HG03108 (cell line): Measurements from ENCODE around the gene SHCBP1.
A peak's percentile ranks its signal among the peaks of the same experiment; 100 is the strongest.
"Not testable (repeated sequence)": the region's sequence is repeated elsewhere in the genome, so short reads cannot be mapped to it uniquely, and the experiment has no call there.

Source experiments
- ATAC-seq: cut with Tn5 transposase; IDR thresholded peaks from one replicate; pipeline ENCODE4 v1.9.1; 2021; ENCODE audit warnings: moderate library complexity; ENCODE audit not compliant: unreplicated experiment

Gene SHCBP1, protein sequence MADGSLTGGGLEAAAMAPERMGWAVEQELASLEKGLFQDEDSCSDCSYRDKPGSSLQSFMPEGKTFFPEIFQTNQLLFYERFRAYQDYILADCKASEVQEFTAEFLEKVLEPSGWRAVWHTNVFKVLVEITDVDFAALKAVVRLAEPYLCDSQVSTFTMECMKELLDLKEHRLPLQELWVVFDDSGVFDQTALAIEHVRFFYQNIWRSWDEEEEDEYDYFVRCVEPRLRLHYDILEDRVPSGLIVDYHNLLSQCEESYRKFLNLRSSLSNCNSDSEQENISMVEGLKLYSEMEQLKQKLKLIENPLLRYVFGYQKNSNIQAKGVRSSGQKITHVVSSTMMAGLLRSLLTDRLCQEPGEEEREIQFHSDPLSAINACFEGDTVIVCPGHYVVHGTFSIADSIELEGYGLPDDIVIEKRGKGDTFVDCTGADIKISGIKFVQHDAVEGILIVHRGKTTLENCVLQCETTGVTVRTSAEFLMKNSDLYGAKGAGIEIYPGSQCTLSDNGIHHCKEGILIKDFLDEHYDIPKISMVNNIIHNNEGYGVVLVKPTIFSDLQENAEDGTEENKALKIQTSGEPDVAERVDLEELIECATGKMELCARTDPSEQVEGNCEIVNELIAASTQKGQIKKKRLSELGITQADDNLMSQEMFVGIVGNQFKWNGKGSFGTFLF

DNA sequence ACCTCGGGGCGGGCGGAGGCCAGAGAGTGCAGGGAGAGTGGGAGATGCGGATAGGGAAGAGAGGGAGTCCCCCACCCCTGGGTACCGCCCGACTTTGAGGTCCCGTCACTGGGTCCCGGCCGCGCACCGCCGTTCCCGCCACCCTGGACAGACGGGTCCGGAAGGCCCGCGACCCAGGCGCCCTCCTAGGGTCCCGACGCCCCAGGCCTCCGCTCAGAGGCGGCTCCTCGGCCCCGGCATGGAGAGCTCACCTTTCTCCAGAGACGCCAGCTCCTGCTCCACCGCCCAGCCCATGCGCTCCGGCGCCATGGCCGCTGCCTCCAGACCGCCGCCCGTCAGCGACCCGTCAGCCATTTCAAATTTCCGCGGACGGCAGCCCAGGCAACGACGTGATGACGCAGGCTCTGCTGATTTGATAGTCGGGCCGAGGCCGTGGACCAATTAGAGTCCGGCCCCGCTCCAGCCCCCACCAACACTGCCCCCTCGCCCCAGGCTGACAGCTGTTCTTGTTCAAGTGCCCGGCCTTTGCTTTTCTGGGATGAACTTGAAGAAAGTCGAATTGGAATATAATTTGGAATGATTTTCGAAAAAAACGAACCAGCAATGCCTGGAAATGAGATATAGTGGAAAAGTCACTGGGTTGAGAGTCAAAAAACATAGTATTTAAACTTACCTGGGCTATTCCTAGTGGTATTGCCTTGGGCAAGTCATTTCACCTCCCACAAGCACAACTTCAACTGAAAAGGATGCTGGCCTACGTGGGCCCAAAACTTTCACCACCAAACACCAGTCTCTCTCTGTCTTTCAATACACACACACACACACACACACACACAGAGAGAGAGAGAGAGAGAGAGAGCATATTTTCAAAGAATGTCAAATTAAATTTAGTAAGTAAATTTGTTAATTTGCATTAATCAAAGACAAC, at the start of gene SHCBP1:
TSS of gene SHCBP1 (minus strand) at position 374 of the 928 bp plus-strand sequence. CDS start at position 354, 20 bp downstream.
- ATAC-seq: peak; percentile 89

DNA sequence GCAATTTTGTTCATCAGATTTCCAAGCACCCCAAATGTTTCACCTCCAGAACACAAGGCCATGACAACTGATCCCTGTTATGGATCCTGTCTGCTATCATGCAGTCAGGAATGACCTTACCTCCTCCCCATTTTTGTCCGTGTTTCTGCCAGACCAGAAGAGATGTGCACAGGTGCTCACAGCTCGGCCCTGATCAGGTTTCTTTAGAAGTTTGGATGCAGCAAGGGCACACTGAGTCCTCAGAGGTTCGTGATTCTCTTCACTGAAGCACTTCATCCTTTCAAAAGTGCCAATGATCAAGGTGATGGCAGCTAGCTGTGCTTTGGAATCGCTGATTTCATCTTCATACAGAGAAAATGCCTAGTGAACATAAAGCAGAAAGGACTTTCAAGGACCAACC, 40.9 kb upstream of the SHCBP1 start:
- ATAC-seq: no peak

DNA sequence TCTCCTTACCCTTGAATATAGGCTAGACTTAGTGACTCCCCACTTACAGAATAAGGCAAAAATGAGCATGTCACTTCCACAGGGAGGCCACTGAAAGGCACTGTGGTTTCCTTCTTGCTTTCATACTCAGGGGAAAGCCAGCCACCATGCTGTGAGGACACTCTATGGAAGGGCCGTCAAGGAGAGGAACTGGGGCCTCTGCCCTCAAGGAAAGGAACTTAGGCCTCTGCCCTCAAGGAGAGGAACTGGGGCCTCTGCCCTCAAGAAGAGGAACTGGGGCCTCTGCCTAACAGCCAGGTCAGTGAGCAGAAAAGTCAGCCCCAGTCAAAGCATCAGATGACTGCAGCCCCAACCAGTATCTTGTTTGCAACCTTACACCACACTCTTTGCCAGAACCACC, 37.7 kb upstream of the SHCBP1 start:
- ATAC-seq: peak; percentile 98

DNA sequence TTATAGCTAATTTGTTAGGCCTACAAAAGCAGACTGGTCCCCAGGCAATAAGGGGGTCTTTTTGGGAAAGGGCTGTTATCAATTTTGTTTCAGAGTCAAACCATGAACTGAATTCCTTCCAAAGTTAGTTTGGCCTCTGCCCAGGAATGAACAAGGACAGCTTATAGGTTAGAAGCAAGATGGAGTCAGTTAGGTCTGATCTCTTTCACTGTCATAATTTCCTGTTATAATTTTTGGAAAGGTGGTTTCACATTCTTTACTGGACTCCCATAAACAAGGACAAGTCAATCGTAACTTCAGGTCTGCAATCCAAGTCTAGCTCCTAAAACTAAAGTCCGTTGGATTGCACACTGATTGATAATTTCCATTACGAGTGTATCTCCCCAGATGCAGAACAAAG, 30.1 kb upstream of the SHCBP1 start:
- no peak for ATAC-seq

DNA sequence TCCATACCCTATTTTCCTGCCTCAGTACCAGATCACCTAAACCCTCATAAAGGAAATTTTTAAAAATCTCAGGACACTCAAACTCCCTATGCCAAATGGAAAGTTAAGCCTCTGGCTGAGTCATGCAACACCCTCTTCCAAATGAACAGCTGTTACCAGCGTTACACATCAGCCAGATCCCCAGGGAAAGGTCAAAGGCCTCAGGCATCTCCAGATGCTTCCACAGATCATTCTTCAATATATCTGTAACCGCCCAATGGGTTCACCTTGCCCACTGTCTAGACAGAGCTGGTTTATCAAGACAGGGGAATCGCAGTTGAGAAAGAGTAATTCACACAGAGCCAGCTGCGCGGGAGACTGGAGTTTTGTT, 29.1 kb upstream of the SHCBP1 start:
- ATAC-seq: no peak

DNA sequence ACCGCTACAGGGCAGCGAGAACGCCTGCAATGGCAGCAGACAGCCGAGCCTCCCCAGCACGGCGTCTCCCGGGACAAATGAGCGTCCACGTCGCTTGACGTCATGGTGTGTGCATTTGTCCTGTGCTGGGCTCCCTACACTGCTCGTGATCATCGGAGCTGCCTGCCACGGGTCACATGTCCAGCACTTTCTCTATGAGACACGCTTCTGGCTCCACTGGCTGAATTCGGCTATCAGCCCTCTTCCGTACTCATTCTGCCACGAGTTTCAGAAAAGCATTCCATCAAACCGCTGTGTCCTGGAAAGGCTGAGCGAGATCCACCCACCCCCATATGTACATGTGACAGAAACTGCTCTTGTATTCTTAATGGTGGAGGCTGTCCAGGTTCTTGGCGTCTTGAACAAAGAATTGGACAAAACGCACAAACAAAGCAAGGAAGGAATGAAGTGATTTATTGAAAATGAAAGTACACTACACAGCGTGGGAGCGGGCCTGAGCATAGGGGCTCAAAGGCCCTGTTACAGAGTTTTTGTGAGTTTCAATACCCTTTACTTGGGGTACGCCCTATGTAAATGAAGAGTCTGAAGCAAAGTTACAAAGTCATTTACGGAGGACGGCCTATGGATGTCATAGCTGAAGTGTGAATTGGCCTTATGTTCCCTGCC, 28.5 kb upstream of the SHCBP1 start:
- no peak for ATAC-seq

DNA sequence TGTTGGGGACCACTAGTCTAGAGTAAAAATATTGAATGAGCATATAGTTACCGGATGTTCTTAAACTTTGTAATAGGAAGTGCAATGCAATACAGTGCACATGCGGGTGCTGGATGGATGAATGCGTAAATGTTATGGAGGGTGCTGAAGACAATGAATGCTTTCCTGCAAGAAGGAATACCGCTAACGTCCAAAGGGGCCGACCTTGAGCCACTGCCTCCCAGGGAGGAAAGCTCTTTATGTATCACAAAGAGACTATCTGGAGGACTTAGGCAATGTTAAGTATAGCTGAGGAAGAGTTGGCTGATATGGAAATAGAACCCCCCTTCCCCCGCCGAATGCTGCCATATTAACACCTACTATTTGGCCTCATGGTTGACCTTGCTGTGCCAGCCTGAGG, 27.5 kb upstream of the SHCBP1 start:
- no peak for ATAC-seq

DNA sequence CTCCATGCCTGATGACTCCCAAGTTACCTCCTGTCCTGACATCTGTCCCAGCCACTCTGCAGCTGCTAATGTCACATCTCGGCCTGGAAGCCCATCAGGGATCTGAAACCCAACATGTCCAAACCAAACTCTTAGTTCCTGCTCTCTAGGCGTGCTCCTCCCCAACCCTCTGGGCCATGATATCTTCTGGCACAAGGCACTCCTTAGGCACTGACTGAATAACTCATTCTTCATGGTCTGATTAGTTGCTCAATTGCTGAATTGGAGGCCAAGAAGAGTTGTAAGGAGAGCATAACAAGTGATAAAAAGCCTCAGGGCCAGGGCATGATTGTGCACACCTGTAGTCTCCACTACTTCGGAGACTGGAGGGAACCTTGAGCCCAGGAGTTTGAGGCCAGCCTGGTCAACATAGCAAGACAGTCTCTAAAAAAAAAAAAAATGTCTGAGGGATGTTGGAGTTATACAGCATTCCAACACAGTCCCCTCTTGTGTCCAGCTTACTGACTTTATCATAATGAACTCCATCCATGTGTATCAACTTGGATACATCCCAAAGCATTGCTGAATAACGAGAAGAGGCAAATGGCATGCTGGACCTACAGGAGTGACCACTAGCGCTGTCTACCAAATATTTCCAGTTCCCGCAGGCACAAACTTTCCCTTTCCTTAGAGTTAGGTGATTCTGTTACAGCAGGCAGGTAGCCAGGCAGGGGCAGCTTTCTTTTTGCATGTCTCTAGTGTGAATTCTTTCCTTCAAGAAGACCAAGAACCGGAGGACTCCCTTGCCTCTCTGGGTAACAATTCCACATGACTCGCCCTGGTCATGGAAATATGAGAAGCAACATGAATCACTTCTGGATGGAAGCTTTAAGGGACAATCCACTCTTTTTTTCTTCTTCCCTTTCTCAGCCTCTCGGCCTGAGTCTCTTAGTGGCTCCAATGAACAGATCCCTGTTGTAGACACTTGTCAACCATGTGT, 18.1 kb upstream of the SHCBP1 start:
- no peak for ATAC-seq

DNA sequence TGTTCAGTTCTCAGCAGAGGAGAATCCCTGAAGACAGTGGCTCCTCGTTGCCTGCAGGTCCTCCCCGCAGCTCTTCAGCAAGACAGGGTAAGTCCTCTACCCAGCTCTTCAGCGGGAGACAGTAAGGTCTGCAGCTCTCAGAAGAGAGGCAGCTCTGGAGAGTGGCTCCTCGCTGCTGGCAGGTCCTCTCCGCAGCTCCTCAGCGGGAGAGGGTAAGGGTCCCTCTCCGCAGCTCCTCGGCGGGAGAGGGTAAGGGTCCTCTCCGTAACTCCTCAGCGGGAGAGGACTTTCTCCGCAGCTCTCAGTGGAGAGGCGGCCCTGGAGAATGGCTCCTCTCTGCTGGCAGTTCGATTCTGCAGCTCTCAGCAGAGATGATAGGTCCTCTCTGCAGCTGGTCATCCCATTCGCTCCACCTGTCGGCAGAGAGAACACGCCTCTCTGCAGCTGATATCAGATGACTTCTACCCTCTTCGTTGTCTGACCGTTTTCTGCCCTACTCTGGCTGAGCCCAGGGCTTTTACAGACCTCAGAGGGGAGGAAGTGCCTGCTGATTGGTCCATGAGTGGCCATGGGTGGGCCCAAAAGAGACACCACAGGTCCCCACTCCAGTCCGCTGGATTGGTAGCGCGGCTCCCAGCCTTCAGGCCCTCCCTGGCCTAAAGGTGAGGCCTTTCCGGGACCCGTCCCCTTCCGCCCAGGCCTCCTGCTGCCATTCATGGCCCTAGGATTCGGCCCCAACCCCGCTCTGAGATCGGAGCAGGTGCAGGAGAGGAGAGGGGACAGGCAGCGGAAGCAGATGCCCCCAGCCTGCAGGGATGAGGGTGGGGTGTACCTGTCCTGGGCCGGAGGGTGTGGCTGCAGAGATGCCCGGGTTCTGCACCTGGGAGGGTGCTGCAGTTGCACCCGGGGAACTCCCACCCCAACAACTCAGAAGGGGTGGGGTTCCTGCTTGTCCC, 11.9 kb upstream of the SHCBP1 start:
- no peak for ATAC-seq

DNA sequence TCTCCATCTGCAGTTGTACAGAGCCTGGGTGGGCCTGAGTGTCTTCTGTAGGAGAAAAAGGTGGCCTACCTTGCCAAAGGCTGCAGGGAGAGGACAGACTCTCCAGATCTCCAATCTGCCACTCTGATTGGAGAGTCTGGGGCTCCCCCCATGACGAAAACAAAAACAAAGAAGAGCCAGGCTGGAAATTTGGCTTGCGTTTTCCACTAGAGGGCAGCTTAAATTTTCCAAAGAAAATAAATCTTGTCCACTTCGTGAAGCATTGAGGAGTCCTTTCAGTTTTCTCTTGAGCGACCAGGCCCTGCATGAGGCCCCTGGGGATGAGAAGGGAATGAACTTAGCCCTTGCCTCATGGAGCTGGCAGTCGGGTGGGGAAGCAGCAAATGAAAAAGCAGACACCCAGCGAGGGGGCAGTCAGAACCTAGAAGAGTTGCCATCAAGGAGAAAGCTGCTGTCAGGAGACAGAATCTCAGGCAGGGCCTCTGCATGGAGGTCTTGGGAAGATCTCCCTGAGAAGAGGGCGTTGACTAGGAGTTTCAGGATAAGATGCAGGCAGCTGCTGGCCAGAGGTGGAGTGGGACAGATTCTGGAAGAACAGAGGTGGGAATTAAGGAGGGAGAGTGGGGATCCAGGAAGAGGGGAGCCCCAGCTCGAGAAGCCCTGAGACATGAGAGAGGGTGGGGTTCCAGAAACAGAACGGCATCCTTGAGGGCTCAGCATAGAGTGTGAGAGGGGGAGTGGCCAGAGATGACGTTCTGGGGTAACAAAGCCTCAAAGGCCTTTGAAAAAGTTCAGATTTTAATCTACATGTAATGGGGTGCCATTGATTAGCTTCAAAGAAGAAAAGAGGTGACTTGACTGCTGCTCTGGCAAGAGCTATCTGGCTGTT, 8.4 kb upstream of the SHCBP1 start:
- ATAC-seq: no peak

DNA sequence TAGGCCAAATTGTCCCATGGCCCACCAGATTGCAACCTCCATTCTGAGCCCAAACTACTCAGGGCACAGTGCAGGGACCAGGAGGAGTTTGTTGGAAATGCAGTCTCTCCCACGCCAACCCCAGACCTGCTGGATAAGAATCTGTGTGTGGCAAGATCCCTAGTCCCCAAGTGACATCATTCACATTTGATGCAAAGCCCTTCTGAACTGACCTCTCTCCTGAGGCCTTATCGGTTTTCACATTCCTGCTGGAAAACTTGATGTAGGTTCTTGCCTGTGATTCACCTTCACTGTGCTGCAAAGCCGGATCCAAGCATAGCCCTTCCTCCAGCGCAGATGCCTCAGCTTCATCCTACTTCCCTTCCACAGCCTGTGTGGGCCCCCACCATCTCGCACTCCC, 6.6 kb upstream of the SHCBP1 start:
- no peak for ATAC-seq

DNA sequence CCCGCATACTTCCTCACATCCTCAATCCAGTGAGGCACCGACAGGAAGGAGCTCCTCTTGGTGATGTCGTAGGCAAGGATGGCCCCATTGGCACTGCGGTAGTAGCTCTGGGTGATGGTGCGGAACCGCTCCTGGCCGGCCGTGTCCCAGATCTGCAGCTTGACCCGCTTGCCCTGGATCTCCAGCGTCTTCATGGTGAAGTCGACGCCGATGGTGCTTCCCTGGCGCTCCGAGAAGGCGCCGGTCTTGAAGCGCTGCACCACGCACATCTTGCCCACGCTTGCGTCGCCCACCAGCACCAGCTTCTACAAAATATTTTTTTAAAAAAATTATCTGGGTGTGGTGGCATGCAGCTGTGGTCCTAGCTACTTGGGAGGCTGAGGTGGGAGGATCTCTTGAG, 5.5 kb upstream of the SHCBP1 start:
- not testable (repeated sequence) for ATAC-seq

DNA sequence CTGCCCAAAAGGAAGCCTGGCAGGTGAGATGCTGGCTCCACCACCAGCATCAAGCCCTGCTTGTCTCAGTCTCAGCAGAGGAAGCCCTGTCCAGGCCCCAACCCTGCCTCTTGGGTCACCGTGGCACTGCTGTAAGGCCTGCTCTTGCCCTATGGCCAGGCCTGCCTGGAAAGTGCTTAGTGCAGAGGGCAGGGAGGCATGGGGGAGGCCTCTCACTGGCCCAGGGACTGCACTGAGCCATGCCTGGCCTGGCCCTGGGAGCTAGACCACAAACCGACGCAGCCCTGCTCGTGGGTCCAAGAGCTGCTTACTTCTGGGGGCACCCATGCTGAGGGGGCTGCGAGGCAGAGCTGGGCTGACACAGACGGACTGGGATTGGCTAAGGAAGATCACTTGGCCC, 3.7 kb upstream of the SHCBP1 start:
- not testable (repeated sequence) for ATAC-seq

DNA sequence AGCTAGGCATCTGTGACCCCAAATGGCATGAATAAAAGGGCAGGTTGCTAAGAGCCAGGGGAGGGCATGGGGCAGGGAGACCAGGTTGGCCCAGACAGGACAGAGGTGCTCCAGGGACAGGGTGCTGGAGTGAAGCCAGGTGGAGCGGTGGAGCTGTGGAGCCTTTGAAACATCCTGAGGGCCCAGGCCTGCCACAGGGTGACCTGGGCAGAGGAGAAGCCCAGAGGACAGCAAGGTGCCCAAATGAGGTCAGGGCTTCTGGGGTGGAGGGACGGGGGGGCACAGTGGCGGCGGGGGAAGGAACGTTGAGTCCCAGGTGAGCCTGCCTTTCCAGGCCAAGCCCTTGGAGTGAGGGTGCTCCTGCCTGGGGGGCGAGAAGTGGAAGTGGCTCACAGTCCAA, 2.5 kb upstream of the SHCBP1 start:
- not testable (repeated sequence) for ATAC-seq

DNA sequence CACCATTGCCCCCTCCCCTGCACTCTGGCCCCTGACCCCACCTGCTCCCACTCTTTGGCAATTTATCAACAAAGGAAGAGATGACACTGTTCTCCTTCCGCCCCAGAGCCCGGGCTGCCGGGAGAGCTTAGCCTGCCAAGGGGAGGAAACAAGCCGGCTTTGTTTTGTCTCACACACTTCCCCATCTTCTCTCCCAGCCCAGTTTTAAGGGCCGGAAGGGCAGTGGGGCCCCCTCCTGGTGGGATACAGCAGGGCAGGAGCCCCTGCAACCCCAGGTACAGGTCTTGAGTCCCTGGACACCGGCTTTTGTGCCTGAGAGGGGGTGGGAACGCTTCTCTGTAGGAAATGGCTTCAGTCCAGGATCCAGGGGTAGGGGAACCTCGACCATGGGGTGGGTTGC, 2.1 kb upstream of the SHCBP1 start:
- not testable (repeated sequence) for ATAC-seq

DNA sequence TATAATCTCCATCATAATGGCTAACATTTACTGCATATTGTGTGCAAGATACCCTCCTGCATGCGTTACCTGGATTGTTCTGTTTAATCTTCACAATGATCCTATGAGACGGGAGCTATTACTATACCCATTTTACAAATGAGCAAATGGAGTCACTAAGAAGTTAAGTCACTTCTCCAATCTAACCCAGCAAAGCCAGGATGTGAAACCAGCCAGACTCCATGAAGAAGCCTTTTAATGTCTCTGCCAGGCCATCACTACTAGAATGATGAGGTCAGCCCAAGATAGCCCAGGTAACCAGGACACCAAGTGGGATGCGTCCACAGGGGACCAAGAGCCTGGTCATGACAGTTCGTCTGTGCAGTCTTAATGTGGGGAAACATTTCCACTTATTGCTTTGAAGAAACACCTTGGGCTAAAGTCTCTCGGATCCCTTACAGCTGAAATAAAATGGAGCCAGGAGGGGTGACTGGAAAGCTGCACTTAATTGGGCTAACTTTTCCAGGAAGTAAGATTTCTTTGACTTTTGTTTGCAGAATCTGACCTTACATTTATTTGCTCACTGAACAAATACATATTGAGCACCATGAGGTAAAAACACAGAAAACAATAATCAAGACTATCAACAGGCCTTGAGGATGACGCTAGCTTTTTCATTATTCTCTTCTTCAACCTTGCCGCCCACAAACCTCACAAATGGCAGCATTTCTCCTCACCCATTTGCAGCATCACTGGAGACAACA, 926 bp upstream of the SHCBP1 start:
- no peak for ATAC-seq
